Measurements from ENCODE around the gene SAV1.

SAV1 gene

GRCh38 chr14:50598765-50599164 lies 69.3 kb downstream of the SAV1 start:
- H3K4me3 ChIP-seq (ENCODE audit: low read depth, low read length): no peak overlapping the region
- H3K36me3 ChIP-seq: no peaks in the 10 kb centered on the region; the same call in 1 of the 2 replicates
- H3K9me3 ChIP-seq (ENCODE audit: severe bottlenecking): no peaks in the 10 kb centered on the region
- H3K27me3 ChIP-seq (ENCODE audit: insufficient read depth, low read depth, severe bottlenecking): no peaks in the 10 kb centered on the region
- no peak overlapping the region for H3K27ac ChIP-seq
- TF ChIP-seq, protein P1, sequence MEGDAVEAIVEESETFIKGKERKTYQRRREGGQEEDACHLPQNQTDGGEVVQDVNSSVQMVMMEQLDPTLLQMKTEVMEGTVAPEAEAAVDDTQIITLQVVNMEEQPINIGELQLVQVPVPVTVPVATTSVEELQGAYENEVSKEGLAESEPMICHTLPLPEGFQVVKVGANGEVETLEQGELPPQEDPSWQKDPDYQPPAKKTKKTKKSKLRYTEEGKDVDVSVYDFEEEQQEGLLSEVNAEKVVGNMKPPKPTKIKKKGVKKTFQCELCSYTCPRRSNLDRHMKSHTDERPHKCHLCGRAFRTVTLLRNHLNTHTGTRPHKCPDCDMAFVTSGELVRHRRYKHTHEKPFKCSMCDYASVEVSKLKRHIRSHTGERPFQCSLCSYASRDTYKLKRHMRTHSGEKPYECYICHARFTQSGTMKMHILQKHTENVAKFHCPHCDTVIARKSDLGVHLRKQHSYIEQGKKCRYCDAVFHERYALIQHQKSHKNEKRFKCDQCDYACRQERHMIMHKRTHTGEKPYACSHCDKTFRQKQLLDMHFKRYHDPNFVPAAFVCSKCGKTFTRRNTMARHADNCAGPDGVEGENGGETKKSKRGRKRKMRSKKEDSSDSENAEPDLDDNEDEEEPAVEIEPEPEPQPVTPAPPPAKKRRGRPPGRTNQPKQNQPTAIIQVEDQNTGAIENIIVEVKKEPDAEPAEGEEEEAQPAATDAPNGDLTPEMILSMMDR (IDR thresholded peaks at IDR 0.05; ENCODE audit: low read depth, low read length): no peak
- no peak for DNase-seq

- TF ChIP-seq, protein P1 (IDR thresholded peaks at IDR 0.05; ENCODE audit: low read depth, low read length): no peak
- DNase-seq: no peak
- Histone ChIP-seq H3K36me3 (peaks cover 4% of the 10 kb centered on the region), H3K27ac (peak overlapping the region; percentile 59), H3K4me3 (ENCODE audit: low read depth, low read length) (no peak overlapping the region), H3K9me3 (ENCODE audit: severe bottlenecking) (no peaks in the 10 kb centered on the region), H3K27me3 (ENCODE audit: insufficient read depth, low read depth, severe bottlenecking) (no peaks in the 10 kb centered on the region)
Measured at GRCh38 chr14:50594577-50595316, 73.4 kb downstream of the SAV1 start.

- no peak for DNase-seq
- TF ChIP-seq, protein P1 (IDR thresholded peaks at IDR 0.05; ENCODE audit: low read depth, low read length): no peak
Measured at GRCh38 chr14:50590464-50590863, 77.6 kb downstream of the SAV1 start.

More at GRCh38 chr14:50590464-50590863, 77.6 kb downstream of the SAV1 start:
- Histone ChIP-seq H3K9me3 (ENCODE audit: severe bottlenecking) (no peaks in the 10 kb centered on the region), H3K27me3 (ENCODE audit: insufficient read depth, low read depth, severe bottlenecking) (no peaks in the 10 kb centered on the region), H3K36me3 (peaks cover 4% of the 10 kb centered on the region), H3K4me3 (ENCODE audit: low read depth, low read length) (no peak overlapping the region), H3K27ac (no peak overlapping the region)
